ENCODE data around the gene ZFP1.
"Not testable (repeated sequence)": the region's sequence is repeated elsewhere in the genome, so short reads cannot be mapped to it uniquely, and the experiment has no call there.

ZFP1 gene

GRCh38 chr16:75205438-75205837 lies 57.1 kb downstream of the ZFP1 start:
- not testable (repeated sequence) for DNase-seq

DNA sequence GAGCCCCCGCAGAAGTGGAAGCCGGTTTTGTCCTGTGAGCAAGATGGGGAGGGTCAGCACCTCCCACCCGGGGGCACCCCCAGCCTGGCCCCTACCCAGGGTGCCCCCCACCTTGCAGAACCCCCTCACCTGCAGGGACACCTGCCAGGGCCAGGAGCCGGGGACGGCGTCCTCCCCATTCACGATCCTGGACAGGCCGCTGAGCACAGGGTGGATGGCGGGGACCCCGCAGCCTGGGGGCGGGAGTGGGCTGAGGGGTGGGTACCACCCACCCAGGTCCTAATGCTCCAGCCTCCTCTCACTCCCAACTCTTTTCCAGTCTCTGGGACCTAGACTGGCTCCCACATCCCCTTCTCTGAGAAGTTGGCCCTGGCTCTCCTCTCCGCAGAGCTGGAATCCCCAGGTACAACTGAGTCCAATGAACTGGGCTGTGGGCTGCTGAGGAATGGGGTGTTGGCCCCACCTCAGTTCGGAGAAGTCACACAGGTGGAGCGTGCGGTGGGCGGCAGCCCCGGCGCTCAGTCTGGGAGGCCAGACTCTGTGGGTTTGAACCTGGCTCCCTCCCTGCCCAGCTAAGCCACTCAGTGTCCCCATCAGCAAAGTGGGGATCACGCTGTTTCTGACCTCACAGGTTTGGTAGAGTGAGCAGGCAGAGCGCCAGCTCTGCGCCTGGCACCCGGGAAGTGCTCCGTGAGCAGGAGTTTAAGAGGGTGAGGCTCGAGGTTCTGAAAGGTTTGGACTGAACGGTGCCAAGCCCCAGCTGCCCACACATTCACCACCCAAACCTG lies 57.8 kb downstream of the ZFP1 start:
- not testable (repeated sequence) for DNase-seq

- no peak for DNase-seq
These were observed 58.6 kb downstream of the ZFP1 start, which contains the start of gene CTRB2 for GRCh38 chr16:75206749-75207451. Gene CTRB2 (minus strand): TSS chr16:75207161. CDS start chr16:75207141, 20 bp downstream.

DNA sequence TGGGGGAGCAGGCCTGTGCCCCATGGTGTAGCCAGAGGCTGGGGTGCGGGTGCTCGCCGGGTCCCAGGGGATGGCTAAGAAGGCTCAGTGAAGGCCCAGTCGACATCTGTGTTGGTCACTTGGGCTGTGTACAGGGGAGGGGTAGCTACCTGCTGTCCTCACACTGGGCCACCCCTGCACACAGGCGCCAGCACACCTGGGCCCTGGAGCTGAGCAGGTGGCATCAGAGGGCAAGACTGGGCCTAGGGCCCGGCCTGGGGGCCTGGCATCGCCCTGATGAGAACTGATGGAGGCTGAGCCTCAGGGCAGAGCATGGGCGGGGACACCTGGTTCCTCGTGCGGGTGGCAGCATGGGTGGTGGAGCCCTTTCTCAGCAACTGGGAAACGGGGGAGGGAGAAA lies 59.5 kb downstream of the ZFP1 start:
- DNase-seq: no peak

DNA sequence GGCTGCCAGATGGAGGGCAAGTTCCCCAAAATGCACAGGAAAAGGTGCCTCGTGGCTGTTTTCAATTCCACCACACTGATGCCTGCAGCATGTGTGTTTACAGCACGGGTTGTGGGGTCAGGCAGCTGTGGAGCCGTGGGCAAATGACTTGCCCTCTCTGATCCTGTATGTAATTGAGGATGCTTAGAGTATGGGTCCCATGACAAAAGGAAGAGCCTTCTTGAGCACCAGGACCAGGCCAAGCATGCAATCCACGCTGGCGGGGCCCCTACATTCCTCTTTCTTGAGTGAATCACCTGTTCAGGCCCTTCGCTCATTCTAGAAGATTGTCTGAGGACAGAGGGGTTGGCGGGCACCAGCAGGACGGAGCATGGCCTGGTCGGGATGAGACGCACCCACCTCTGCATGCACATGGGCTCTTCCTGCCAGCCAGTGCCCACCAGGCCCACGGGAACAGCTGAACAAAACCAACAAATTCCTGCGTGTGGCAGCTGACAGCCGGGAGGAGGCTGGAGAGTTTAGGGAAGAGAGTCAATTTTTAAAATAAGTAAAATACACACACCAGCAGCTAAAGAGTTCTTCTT lies 60.0 kb downstream of the ZFP1 start:
- DNase-seq: no peak

DNA sequence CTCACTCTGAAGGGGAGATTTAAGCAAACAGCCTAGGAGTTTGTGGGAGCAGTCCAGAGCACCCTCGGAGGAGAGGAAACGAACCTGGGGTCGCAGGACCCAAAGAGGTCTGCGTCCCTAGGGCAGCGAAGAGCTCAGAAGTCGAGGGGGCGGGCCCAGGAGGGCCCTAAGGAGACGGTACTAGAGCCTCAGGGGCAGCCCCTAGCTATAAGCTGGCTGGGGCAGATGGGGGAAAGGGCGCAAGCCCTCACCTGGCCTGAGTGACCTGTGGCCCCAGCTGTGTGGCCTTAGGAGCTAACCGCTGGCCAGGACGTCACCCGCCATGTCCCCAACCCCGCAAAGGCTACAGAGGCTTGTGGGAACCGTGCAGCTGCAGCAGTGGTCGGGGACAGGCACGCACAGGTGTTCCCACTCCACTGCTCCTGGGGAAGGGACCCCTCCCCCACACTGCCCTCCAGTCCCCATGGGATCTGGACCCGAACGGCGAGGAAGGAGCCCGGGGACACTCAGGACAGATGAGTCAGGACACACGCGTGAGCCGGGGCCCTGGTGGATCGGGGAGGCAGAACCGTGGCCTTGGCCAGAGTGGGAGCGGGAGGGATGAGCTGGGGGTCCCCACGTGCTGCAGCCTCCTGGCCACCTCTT lies 60.7 kb downstream of the ZFP1 start:
- no peak for DNase-seq

DNA sequence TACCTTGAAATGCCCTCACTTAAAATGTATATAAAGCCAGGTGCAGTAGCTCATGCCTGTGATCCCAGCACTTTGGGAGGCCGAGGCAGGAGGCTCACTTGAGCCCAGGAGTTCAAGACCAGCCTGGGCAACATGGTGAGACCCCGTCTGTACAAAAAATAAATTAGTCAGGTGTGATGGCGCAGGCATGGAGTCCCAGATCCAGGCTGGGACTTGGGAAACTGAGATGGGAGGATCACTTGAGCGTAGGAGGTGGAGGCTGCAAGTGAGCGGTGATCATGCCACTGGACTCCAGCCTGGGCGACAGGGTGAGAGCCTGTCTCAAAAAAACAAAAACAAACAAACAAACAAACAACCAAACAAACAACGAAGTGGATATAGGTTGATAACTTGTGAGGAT lies 61.2 kb downstream of the ZFP1 start:
- DNase-seq: not testable (repeated sequence)

DNA sequence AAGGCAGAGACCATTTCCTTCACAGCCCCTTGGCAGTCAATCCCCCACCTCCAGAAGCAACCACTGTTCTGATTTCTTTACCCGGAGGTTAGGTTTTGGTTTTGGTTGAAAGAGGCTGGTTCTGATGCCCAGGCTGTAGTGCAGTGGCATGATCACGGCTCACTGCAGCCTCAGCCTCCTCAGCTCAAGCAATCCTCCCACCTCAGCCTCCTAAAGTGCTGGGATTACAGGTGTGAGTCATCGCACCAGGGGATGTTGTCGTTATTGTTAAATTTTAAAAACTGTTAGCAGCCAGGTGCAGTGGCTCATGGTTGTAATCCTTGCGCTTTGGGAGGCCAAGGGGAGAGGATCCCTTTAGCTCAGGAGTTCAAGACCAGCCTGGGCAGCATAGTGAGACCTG lies 61.6 kb downstream of the ZFP1 start:
- no peak for DNase-seq

GRCh38 chr16:75211286-75211685 lies 63.0 kb downstream of the ZFP1 start:
- DNase-seq: not testable (repeated sequence)

GRCh38 chr16:75216127-75216526 lies 67.8 kb downstream of the ZFP1 start:
- no peak for DNase-seq

DNA sequence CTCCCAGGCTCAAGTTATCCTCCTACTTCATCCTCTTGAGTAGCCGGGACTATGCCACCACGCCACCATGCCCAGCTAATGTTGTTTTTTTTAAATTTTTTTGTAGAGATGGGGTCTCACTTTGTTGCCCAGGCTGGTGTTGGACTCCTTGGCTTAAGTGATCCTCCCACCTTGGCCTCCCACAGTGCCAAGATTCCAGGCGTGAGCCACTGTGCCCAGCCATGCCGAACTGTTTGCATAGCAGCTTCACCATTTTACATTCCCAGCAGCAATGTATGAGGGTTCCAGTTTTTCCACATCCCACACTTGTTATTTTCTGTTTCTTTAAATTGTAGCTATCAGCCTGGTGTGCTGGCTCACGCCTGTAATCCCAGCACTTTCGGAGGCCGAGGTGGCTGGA lies 68.3 kb downstream of the ZFP1 start:
- no peak for DNase-seq

DNA sequence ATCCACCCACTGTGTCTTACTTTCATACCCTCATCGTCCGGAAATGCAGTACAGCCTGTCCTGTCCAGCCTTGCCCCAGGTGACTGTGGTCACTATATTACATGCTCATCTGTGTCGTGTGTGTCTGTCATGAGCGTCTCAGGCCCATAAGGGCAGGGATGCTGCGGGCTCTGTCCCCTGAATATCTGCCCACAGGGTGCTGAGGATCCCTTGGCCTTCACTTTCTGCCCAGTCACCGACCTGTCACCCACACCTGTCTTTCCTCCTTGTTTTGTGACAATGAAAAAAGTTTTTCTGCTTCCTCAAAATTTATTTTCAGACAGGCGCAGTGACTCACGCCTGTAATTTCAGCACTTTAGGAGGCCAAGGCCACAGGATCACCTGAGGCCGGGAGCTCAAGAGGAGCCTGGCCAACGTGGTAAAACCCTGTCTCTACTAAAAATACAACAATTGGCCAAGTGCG lies 69.1 kb downstream of the ZFP1 start:
- DNase-seq: no peak

DNA sequence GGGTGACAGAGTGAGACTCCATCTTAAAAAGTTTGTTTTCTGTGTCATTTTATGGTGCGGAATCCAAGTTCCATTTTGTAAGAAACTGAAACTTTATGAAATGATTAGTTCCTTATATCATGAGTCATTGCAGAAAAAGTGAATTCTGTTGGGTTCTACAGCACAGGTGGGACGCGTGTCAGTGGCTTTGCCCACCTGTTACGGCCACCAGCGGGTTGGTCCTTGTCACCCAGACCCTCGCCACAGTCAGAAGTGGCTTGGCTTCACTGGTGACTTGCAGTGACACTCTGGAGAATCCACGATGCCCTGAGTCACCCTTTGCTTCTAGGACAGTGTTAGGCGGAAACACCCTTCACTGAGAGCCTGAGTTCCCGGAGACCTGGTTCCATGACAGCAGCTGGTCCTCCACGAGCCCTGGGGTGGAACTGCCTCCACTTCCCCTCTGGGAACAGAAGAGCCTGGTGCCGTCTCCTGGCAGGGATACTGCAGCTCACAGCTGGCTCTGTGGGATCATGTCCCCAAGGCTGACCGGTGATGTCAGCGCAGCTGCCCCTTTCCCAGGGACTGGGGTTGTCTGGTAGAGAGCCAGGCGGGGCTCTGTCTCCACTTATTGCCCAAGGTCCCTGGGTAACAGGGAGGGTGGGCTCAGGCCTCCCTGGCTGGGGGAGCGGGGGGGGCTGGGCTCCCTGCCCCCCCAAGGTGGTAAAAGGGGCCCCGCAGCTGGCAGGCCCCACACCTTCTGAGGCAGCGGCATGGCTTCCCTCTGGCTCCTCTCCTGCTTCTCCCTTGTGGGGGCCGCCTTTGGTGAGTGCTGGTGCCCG lies 70.1 kb downstream of the ZFP1 start, which contains the start of gene CTRB1:
Gene CTRB1, plus strand, starts transcription at position 733 of the 821 bp plus-strand sequence. Its CDS starts 20 bp downstream, at position 753.
- no peak for DNase-seq

- no peak for DNase-seq
These were observed 70.8 kb downstream of the ZFP1 start for GRCh38 chr16:75219088-75219487.

DNA sequence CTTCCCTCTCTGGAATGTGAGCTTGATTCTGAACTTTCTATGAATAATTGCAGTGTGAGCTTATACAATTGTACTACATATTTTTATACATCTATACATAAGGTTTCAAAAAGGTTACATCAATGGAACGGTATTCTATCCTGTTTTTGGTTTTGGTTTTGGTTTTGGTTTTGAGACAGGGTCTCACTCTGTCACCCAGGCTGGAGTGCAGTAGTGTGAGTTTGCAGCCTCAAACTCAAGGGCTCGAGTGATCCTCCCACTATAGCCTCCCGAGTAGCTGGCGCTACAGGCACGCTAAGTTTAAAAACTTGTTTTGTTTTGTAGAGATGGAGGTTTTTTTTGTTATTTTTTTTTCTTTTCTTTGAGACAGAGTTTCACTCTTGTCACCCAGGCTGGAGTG lies 71.5 kb downstream of the ZFP1 start:
- no peak for DNase-seq

Measured in DMS79 (cell line).